HG02623 (cell line): ENCODE measurements around the gene LTBP2.

Experiments used
- ATAC-seq: cut with Tn5 transposase; IDR thresholded peaks from one replicate; pipeline ENCODE4 v1.9.1; 2021; ENCODE audit warnings: moderate library complexity; ENCODE audit not compliant: unreplicated experiment

Gene LTBP2

GRCh38 chr14:74493343-74494261 is 118.4 kb downstream of the LTBP2 start, which contains the start of gene ISCA2:
Gene ISCA2, plus strand, starts transcription at chr14:74493765. Its CDS starts 10 bp downstream, at chr14:74493775.
- peak; percentile 79 for ATAC-seq

GRCh38 chr14:74492776-74493342 is 119.2 kb downstream of the LTBP2 start, which contains the start of gene NPC2:
Gene NPC2, minus strand, starts transcription at chr14:74493305. Its CDS starts 31 bp downstream, at chr14:74493274.
- ATAC-seq, result peak; percentile 6

GRCh38 chr14:74491956-74492775 is 119.9 kb downstream of the LTBP2 start:
- no peak for ATAC-seq

- ATAC-seq, result no peak
Observed at GRCh38 chr14:74490486-74490885, 121.6 kb downstream of the LTBP2 start.

- ATAC-seq, result no peak
Observed at GRCh38 chr14:74488786-74489397, 123.1 kb downstream of the LTBP2 start.

GRCh38 chr14:74486164-74486563 is 125.9 kb downstream of the LTBP2 start:
- no peak for ATAC-seq

- ATAC-seq, result no peak
Observed at GRCh38 chr14:74483321-74483720, 128.7 kb downstream of the LTBP2 start.

GRCh38 chr14:74482571-74482970 is 129.5 kb downstream of the LTBP2 start:
- ATAC-seq, result no peak

- ATAC-seq, result no peak
Observed at GRCh38 chr14:74480046-74480445, 132.0 kb downstream of the LTBP2 start.

- ATAC-seq, result no peak
Observed at GRCh38 chr14:74478996-74479635, 132.9 kb downstream of the LTBP2 start.

- no peak for ATAC-seq
Observed at GRCh38 chr14:74476607-74477006, 135.4 kb downstream of the LTBP2 start.

GRCh38 chr14:74476107-74476506 is 135.9 kb downstream of the LTBP2 start:
- no peak for ATAC-seq

GRCh38 chr14:74475678-74476077 is 136.4 kb downstream of the LTBP2 start:
- ATAC-seq, result no peak

GRCh38 chr14:74474376-74474775 is 137.7 kb downstream of the LTBP2 start:
- ATAC-seq, result no peak

GRCh38 chr14:74472601-74473000 is 139.4 kb downstream of the LTBP2 start:
- ATAC-seq, result no peak

- ATAC-seq, result no peak
Observed at GRCh38 chr14:74469548-74470518, 142.2 kb downstream of the LTBP2 start.

GRCh38 chr14:74468513-74468912 is 143.5 kb downstream of the LTBP2 start:
- ATAC-seq, result no peak

- ATAC-seq, result no peak
Observed at GRCh38 chr14:74465335-74465734, 146.7 kb downstream of the LTBP2 start.

- no peak for ATAC-seq
Observed at GRCh38 chr14:74464785-74465184, 147.3 kb downstream of the LTBP2 start.
